AML-193 (cell line): Measurements from ENCODE around the gene PRR23A.

Experiments used
- DNase-seq, 2 experiments: peaks; one replicate each; lab custom pipeline; 2025; lab: John Stamatoyannopoulos, UW

Gene PRR23A

DNA sequence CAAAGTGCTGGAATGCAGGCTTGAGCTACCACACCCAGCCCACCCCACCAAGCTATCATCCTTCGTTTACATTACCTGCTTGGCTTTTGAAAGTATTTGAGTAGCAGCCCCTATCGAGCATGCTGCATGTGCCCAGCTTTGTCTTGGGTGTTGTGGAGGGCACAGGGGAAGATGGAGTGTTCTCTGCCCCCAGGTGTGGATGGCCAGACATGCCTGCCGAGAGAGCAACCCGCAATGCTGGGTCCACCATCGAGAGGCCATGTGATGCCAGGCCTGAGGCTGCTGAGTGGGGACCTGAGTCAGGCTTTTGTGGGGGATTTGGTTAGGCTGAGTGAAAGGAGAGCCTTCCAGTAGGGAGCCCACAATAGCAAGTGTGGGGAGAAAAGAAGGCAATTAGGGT, 33.1 kb downstream of the PRR23A start:
- no peak for DNase-seq

DNA sequence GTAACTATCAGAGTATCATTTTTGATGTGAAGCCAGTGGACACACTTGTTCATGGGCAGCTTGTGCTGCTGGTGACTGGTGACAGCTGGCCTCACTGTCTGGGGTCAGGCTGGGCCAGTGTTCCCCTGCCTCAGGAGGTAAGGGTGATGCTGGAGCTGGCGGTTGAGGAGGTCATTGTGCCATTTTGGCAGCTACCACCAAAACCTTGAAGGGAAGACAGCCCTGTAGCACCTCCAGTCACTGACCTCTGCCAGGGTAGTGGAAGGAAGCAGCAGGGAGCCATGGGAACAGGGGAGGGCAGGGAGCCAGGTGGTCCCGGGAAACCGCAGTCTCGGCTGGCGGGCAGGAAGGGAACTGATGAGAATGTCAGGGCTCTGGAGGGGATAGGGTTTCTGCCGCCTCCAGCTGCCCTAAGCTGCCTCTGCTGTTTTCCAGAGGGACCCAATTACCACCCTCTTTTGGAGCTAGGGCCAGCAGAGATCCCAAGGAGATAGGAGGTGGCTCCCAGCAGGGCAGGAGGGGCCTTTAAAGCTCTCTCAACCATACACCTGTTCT, 34.2 kb downstream of the PRR23A start:
- no peak for DNase-seq

DNA sequence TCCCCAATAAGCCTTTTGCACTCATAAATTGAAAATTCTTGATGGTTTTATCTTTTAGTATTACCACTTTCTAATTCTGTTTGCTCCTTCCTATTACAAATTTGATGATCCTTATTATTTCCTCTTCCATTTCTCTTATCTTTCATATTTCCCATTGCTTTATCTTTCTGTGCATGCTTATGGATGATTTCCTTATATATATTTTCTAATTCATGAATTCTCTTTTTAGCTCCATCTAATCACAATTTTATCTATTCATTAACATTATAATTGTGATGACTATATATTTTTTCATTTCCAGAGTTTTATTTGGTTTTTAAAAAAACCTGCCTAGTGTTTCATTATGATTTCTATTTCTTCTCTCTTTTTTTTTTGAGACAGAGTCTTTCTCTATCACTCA, 41.1 kb downstream of the PRR23A start:
- DNase-seq, result no peak

- no peak for DNase-seq
Measured at GRCh38 chr3:138964264-138964663, 41.8 kb downstream of the PRR23A start.

DNA sequence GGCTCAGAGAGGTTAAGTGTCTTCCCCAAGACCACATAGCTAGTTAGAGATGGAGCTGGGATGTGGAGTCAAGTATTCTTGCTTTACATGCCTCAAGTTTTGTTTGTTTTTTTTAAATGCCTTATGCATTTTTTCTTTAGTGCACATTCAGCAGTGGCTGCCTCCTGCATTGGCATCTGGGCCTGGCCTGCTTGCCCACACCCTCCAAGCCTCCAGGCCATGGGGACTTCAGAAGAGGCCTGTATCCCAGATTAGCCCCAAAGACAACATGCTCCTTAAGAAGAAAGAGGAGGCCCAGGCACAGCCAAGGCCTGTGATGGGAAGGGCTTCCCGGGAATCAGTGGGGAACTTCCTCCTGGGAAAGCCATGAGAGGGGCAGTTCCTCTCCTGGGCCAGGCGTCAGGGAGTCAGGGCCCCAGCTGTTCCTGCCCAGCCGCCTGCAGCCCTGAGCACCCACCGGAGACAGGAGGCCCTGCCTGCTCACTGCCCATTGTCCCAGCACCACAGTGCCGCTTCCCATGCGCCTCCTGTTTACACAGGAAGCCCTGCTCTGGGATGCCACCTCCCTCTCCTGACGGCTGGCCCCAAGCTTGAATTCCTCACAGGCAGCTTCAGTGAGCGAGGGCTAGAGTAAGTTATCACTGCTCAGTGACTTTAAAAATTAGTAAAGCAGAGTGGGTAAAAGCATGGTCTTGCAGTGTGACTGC, 43.1 kb downstream of the PRR23A start:
- DNase-seq, result no peak

GRCh38 chr3:138960417-138960852, 45.6 kb downstream of the PRR23A start:
- no peak for DNase-seq
